Epithelial cell of umbilical artery (primary cell): ENCODE data around the gene IFNA2. TPM values are rescaled to one million over a fixed set of nuclear protein-coding genes. Genes with fewer than 3 reads are reported as not detected.

Experiments
- total RNA-seq: library from RNA; depleted of rRNA; stranded (reverse); fragments of >200 nt; gene quantifications from 2 replicates; pipeline ENCODE4 v1.2.3, GENCODE V29; 2014

Gene IFNA2
- total RNA-seq = not detected in 2 replicates

GRCh38 chr9:21385131-21385670, at the start of gene IFNA2:
Gene IFNA2 (minus strand): TSS chr9:21385398. CDS start chr9:21385329, 69 bp downstream.

GRCh38 chr9:21408817-21409216, 23.6 kb upstream of the IFNA2 start, which contains the start of gene IFNA8:
Gene IFNA8 (plus strand): TSS chr9:21409117. CDS start chr9:21409177, 60 bp downstream.

GRCh38 chr9:21367957-21368356, 17.2 kb downstream of the IFNA2 start, which contains the start of gene IFNA13:
Gene IFNA13 (minus strand): TSS chr9:21368057. CDS start chr9:21368010, 47 bp downstream.

GRCh38 chr9:21350787-21351186, 34.4 kb downstream of the IFNA2 start, which contains the start of gene IFNA6:
Gene IFNA6 (minus strand): TSS chr9:21350887. CDS start chr9:21350887, 0 bp downstream.

GRCh38 chr9:21334701-21335632, 50.2 kb downstream of the IFNA2 start, which contains the start of gene KLHL9:
Gene KLHL9 (minus strand): TSS chr9:21335404. CDS start chr9:21334859, 545 bp downstream.

Other genes starting within 250 kb of the IFNA2 start
- not detected in 2 replicates for gene IFNW1, start 243.6 kb downstream of the IFNA2 start, total RNA-seq
- not detected in 2 replicates for gene IFNA21, start 218.7 kb downstream of the IFNA2 start, total RNA-seq
- not detected in 2 replicates for gene IFNA4, start 197.8 kb downstream of the IFNA2 start, total RNA-seq
- gene IFNA7, start 183.2 kb downstream of the IFNA2 start, total RNA-seq = not detected in 2 replicates
- not detected in 2 replicates for gene IFNA10, start 178.3 kb downstream of the IFNA2 start, total RNA-seq
- gene IFNA16, start 168.1 kb downstream of the IFNA2 start, total RNA-seq = not detected in 2 replicates
- not detected in 2 replicates for gene IFNA17, start 157.2 kb downstream of the IFNA2 start, total RNA-seq
- not detected in 2 replicates for gene IFNA14, start 145.4 kb downstream of the IFNA2 start, total RNA-seq
- under 0.01 TPM in 1 of 2 replicates, not detected in the other for gene IFNA5, start 80.1 kb downstream of the IFNA2 start, total RNA-seq
- 37.7 and 38.8 TPM in 2 replicates for gene KLHL9, start 50.0 kb downstream of the IFNA2 start, total RNA-seq
- gene IFNA6, start 34.5 kb downstream of the IFNA2 start, total RNA-seq = not detected in 2 replicates
- gene IFNA13, start 17.3 kb downstream of the IFNA2 start, total RNA-seq = not detected in 2 replicates
- gene IFNA8, start 23.7 kb upstream of the IFNA2 start, total RNA-seq = not detected in 2 replicates
- not detected in 2 replicates for gene IFNA1, start 55.0 kb upstream of the IFNA2 start, total RNA-seq
- 0.32 and 3.6 TPM in 2 replicates for gene IFNE, start 96.9 kb upstream of the IFNA2 start, total RNA-seq